GM21717 (cell line): ENCODE measurements around the gene BSPRY.
"Not testable (repeated sequence)": the region's sequence is repeated elsewhere in the genome, so short reads cannot be mapped to it uniquely, and the experiment has no call there.

Experiments used
- ATAC-seq: cut with Tn5 transposase; IDR thresholded peaks from one replicate; pipeline ENCODE4 v1.9.1; 2021; ENCODE audit warnings: mild to moderate bottlenecking, moderate library complexity; ENCODE audit not compliant: unreplicated experiment

Gene BSPRY

DNA sequence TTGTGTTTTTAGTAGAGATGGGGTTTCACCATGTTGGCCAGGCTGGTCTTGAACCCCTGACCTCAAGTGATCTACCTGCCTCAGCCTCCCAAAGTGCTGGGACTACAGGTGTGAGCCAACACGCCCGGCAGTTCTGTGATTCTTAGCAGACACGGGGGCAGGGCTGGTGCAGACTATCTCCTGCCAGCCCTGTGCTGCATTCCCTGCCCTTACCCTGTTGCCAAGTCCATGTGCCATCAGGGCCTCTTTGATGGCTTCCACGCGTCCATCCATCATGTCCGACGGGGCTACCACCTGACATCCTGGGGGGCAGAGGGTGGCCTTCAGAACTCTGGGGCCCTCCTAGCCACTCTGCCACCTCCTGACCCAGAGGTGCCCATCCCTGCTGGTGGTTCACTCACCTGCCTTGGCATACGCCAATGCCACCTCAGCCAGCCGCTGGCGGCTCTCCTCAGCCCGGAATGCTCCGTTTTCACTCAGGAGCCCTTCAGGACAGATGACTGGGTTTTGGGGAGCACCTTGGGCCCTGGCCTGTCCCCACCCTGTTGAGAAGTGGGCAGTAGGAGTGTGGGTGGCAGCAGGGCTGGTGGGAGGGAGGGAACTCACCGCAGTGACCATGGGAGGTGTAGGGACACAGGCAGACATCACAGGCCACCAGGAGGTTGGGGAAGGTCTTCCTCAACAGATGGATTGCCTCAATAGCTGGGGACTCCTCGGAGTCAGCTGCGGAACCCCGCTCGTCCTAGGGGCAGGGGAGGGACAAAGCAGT is 41.0 kb downstream of the BSPRY start:
- ATAC-seq: no peak

DNA sequence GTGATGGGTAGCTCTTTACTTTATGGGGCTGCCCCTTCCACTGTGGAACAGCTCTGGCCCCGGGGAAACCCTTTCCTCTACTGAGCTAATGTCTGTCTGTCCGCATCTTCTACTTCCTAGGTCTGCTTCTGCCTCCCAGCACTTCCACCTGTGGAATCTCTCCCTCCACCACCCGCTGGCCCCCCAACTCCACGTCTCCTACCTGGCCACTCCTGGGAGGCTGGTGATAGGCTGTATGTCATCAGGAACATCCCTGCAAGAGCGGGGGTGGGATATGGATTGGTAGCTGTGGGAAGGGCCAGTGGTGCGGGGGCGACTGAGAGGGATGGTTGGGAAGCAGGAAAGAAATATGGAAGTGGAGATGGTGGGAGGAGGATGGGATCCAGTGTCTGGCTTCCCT is 42.6 kb downstream of the BSPRY start:
- ATAC-seq: no peak

DNA sequence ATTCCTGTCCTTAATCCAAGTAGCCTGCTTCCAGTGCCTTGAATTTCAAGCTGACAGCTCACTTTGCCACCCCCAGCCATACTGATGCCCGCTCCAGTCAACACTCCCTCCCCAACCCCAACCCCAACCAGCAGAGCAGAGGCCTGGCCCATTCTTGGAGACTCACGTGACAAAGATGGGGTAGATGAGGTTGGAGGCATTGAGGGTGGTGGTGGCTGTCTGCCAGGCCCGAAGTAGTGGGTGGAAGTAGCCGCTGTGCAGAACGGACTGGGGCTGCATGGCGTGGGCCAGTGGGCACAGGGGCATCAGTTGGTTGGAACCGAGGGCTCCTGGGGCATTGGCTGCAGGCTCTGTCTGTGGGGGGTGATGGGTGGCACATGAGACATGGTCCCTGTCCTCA is 43.9 kb downstream of the BSPRY start:
- ATAC-seq: no peak

DNA sequence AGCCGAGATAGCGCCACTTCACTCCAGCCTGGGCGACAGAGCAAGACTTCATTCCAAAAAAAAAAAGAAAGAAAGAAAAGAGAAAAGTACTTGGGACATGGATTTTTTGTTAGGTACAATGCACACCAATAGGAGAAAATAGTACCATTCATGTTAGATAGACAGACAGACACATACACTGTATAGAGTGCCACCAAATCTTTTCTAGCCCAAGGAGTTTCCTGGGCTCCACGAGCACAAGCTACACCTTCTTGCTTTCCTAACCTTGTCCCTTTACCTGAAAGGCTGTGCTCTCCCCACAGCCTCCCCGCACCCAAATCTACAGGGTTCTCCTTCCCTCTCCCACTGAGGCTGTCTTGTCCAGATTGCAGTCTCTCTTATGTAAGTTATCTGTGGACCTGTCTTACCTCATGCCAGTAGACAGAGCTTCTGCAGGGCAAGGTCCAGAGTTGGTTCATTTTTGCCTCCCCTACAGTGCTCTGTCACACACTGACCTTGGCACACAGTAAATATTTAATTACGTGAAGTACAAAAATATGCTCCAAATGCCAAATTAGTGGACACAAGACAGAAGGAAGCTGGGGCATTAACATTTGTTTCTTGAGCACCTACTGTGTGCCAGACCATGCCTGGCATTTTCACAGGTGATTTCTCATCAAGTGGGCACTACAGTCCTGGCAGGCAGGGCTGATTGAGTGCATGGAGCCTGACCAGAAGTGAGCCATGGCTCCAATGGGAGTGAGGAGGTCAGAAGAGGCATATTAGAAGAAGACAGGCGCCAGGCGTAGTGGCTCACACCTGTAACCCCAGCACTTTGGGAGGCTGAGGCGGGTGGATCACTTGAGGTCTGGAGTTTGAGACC is 45.9 kb downstream of the BSPRY start:
- ATAC-seq: no peak

DNA sequence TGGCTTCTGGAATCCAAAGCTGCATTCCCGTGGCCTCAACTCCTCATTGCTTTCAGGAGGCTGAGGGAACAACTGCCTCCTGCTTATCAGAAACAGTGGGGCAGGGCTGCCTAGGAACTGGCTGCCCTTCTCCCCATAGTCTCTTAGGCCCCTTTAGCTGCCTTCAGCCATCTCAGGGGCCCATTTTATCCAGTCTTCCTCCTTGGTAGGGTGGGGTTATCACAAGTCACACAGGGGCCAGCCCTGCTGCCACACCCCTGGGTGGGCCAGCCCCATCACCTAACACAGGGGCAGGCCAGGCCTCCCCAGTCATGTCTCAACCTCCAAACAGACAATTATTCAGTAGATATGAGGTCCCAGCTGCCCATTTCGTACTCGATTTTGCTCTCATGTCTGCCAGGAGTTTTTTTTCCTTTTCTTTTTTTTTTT is 47.9 kb downstream of the BSPRY start:
- ATAC-seq: no peak

DNA sequence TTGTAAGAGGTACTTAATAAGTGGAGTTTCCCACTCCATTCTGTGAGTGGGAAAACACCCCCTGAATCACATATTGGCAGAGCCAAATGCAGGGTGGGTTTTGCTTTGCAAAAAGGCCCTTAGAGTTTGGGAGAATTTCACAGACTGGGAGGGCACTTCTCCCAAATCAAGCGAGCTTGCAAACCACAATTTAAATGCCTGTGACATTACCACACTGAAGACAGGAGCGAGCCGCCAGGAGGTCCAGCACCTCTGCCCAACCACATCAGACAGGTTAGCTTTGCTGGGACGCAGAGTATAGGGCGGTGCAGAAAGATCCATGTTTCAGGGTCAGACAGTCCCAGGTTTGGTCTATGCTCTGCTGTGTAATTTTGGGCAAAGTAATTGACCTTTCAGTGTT is 49.5 kb downstream of the BSPRY start:
- no peak for ATAC-seq

DNA sequence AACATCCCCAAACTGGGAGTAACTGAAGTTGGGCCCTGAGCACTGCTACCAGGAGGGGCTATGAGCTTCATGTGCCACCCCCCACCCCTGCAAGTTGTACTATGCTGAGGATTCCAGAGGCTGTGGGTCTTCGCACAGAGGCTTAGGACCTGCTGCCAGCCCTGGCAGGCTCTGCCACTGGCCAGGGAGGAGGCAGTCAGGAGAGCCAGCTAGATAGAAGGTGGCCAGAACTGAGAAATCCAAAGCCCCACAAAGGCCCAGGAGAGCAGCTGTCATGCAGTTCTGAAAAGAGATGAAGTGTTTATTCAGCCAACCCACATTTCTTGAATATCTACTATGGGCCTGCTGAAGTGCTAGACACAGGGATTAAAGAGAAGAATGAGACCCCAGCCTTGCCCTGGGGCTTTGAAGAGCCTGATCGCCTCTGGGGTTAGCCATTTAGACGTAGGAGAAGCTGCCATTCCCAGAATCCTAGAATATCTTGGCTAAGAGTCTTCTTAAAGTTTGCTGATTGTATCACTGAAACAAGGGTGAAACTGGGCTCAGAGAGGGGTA is 50.4 kb downstream of the BSPRY start:
- no peak for ATAC-seq

DNA sequence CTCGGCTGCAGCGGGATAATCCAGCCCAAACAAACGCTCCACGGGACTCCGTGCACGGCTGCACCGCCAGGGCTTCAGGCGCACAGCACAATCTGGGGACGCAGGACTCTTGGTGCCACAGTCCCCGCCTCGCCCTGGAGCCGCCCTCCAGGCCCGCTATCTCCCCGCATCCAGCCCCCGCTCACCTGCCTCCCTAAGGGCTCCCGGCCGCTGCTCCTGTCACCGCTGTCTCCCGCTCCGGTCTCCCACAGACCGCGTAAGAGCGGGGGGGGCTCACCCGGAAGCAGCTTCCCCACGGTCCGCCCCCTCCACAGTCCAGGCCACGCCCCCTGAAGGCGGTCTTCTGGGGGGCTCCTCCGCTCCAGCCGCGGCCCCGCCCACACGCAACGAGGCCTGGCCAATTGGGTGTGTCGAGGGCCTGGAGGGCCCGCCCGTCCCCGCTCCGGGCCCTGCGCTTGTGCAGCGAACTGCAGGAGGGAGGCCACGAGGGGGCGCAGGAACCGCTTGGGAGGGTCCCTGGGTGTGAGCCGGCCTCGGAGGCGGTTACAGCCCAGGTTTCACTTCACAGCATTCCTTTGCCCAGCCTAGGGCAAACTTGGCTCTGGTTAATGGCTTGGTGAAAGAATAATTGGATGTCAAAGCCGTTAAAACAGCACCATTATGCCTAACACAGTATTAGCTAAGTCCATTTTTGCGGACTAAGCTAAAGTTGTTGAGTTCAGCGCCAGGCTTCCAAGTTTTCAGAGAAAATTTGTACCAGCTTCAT is 51.9 kb downstream of the BSPRY start, which contains the start of gene ALAD:
TSS of gene ALAD (minus strand) at position 258 of the 766 bp plus-strand sequence. CDS start 7,725 bp downstream, outside the sequence.
- peak; percentile 97 for ATAC-seq

DNA sequence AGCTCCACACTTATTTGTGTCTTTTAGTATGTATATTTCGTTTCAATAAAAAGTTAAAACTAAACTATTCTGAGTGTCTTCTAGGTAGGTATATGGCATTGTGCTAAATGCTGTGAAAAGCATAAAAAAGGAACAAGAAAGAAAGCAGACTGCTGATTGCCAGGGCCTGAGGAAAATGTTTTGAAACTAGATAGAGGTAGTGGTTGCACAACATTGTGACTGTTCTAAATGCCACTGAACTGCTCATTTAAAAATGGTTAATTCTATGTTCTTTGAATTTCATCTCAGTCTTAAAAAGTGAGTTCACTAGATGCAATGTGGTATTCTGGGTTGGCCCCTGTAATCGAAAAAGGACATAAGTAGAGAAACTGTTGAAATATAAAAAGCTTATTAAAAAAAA is 54.3 kb downstream of the BSPRY start:
- no peak for ATAC-seq

DNA sequence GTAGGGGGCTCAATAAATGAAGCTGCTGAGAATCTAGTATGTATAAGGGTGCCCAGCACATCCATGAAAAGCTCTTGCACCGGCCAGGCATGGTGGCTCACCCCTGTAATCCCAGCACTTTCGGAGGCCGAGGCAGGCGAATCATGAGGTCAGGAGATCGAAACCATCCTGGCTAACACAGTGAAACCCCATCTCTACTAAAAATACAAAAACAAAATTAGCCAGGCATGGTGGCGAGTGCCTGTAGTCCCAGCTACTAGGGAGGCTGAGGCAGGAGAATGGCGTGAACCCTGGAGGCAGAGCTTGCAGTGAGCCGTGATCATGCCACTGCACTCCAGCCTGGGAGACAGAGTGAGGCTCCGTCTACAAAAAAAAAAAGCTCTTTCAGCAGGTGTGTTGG is 57.0 kb downstream of the BSPRY start:
- not testable (repeated sequence) for ATAC-seq

DNA sequence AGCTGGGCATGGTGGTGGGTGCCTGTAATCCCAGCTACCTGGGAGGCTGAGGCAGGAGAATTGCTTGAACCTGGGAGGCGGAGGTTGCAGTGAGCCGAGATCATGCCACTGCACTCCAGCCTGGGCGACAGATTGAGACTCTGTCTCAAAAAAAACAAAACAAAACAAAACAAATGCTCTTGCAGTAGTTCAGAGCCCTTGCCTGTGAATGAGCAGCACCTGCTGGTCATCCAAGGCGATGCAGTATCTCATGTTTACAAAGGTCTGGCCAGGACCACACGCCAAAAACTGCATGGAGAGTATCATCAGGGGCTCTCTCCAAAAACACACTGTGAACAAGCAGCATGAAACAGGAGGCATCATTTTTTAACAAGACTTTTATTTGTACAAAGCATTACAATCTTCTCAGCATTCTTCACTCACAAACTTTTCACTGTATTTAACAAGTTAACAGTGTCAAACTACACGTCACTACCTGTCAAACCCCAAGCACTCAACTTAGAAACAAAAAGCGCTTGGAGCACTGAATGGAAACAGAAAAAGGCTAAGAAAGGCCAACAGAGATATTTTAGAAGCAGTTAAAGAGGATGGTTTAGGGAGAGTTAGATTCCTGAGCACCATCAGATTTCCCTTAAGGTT is 57.7 kb downstream of the BSPRY start:
- not testable (repeated sequence) for ATAC-seq

DNA sequence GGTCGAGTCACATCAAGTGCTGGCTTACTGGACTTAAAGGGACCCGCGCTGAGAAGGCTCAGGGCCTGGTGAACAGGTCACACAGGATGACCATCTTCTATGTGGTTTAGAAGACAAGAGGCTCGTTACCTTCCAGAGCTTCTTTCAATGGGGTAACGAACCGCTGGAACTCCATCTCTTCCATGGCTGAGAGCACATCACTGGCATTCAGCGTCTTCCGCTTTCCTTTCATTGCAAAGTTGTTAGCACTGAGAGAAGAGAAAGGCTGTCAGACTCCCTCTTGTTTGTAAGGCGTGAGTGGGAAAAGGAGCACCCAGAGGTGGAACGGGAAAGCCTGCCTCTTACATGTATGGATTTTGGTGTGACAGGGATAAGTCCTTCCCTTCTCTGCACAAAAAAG is 60.1 kb downstream of the BSPRY start:
- ATAC-seq: no peak

DNA sequence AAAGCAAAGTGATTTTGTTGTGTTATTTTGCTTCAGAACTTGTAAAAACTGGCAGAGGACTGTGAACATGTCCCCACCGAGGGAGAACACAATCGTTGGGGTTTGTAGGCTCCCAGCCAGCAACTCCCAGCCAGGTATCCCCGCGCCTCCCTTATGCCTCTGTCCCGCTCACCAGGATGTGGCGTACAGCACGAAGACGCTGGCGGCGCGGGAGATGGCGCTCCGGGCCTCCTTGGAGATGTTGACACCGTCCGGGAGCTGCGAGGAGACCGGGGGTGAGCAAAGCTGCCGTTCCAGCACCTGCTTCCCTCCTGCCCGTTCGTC is 60.5 kb downstream of the BSPRY start:
- peak; percentile 10 for ATAC-seq

DNA sequence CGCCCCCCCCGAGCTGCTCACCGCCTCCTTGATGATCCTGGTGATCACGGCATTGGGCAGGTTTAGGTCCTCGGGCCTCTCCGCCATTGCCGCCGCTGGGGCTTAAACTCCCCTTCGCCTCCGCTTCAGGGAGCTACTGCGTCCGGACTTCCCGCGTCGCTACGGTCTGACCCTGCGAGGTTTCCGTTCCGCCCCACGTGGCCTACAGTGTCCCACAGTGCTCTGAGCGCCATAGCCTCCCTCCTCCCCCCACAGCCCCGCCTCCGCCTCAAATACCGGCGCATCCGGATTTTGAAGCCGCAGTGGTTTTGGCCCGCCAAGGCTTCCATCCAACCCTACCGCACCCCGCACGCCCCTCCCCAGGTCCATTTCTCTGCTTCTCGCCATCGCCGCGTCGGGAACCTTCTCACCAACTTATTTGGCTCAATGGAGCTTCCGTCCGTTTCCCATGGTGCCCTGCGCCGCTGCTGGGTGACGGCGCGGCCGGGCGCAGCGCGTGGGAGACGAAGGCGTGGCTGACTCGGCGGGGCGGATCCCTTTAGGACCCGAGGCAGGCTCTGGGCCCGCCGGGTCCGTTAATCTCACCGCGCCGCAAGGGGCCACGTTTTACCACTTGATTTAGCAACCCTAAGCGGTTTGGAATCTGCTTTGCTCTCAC is 61.0 kb downstream of the BSPRY start, which contains the start of the genes C9orf43 and POLE3:
TSS of gene C9orf43 (plus strand) at position 541 of the 658 bp plus-strand sequence. CDS start 2,747 bp downstream, outside the sequence.
TSS of gene POLE3 (minus strand) at position 469 of the 658 bp plus-strand sequence. CDS start at position 87, 382 bp downstream.
- peak; percentile 92 for ATAC-seq

DNA sequence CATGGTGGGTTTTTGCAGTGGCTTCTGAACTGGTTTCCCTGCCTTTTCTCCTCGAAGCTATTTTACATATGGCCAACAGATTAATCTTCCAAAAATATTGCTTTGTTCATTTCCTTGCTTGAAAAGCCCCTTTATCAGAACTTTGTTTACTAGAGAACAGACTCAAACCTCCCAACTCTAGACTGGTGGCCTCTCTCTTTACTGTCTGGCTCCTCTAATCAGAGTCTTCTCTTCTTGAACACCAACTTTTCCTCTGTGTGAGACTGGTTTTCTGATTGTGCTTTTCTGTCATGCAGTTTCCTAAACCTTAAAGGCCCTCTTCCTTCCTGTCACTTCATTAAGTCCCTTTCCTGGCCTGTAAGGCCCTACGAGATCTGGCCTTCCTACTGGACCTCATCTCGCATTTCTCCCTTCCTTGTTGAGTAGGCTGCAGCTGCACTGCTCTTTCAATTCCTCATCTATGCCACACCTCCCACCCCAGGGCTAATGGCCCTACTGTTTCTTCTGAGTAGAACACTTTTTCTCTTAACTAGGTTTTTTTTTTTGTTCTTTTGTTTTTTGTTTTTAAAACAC is 66.9 kb downstream of the BSPRY start:
- ATAC-seq: peak; percentile 94

DNA sequence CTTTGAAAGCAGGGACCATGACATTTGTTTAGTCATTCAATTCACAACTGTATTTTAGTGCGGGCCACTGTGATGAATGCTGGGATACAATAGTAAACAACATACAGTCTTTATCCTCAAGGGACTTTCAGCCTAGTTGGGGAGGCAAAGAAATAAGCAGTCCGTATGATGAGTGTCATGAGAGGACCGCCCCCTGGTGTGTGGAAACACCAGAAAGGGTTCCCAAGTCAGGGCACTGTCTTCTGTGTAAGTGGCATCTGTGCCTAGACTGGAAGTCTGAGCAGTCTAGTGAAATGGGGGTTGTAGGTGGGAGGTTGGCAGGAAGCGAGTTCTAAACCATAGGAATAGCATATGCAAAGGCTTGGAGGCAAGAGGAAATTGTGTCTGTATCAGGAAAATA is 68.0 kb downstream of the BSPRY start:
- no peak for ATAC-seq
